LNCAP (cell line): ENCODE results near the gene RIMOC1.

ENCODE experiments used
- TF ChIP-seq, protein P1 (sequence below): fragments of 450-650 bp; IDR thresholded peaks from 2 replicates; pipeline ENCODE4 v1.5.1; 2017; ENCODE audit warnings: mild to moderate bottlenecking

Gene RIMOC1

DNA sequence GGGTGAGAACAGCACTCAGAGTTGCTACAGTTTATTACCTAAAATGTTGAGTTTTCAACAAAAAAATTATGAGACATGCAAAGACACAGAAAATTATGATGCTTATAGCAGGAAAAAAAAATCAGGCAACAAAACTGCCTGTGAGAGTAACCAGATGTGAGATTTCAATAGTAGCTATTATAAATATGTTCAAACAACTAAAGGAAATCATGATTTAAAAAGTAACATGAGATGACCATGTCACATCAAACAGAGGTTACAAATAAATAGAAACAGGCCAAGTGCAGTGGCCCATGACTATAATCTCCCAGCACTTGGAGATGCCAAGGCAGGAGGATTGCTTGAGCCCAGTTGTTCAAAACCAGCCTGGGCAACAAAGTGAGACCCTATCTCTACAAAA is 12.1 kb upstream of the RIMOC1 start:
- TF ChIP-seq, protein P1, sequence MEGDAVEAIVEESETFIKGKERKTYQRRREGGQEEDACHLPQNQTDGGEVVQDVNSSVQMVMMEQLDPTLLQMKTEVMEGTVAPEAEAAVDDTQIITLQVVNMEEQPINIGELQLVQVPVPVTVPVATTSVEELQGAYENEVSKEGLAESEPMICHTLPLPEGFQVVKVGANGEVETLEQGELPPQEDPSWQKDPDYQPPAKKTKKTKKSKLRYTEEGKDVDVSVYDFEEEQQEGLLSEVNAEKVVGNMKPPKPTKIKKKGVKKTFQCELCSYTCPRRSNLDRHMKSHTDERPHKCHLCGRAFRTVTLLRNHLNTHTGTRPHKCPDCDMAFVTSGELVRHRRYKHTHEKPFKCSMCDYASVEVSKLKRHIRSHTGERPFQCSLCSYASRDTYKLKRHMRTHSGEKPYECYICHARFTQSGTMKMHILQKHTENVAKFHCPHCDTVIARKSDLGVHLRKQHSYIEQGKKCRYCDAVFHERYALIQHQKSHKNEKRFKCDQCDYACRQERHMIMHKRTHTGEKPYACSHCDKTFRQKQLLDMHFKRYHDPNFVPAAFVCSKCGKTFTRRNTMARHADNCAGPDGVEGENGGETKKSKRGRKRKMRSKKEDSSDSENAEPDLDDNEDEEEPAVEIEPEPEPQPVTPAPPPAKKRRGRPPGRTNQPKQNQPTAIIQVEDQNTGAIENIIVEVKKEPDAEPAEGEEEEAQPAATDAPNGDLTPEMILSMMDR: no peak

DNA sequence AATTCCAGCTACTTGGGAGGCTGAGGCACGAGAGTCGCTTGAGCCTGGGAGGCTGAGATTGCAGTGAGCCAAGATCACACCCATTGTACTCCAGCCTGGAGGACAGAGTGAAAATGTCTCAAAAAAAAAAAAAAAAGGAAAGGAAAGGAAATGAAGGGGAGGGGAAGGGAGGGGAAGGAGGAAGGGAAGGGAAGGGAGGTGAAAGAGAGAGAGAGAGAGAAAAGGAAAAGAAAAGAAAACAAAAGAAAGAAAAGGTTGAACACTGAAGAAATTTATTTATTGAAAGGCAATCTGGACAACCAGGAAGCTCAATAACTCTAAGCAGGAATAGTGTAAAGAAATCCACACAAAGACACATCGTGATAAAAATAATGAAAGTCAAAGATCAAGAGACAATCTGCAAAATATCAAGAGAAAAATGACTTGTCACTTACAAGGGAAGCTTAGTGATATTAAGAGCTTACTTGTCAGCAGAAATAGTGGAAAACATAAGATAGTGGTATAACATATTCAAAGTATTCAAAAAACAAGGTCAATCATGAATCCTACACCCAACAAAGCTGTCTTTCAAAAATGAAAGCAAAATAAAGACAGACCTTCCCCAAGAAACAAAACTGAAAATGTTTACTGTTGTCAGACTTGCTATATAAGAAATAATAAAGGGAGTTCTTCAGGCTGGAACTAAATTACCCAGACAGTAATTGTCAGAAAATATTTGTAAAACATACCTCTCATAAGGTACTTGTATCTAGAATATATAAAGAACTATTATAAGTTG is 10.9 kb upstream of the RIMOC1 start:
- TF ChIP-seq, protein P1: no peak

DNA sequence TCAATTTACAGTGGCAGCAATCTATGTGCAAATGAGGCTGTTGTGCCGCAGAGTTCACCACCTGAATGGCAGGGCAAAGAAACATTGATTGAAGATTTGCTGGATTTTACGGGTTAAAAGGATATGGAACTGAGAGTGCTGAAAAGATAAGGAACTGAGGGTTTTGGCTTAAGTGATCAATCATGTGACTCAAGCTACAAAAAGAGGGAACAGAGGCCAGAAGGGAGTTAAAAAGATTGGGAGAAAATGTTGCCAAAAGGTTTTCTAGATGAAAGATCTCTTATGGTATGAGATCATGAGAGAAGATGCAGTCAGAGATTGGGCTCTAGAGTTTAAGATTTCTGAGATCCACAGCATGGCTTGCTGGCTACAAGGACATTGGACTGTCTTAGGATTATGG is 7.9 kb upstream of the RIMOC1 start:
- TF ChIP-seq, protein P1: no peak

DNA sequence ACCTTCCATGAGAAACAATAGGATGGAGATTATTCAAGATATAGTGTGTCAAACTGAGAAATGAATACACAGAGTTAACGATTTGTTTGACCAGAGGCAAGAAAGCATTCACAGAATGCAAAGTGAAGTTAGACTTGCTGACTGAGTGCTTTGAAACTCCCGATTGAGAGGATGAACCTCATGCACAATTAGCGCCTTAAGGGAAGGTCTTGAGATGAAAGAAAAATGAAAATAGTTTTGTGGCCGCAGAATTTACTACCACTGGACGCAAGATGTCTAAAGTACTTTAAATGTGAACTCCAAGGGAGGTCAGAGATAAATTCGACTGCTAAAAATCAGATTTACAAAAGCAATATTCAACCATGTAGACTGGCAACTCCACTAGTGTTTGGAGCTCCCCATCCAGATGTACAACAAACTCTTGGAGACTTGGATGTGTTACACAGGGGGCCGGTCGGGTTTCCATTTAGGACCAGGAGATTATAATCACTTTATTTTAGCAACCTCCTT is 707 bp upstream of the RIMOC1 start:
- TF ChIP-seq, protein P1: no peak

DNA sequence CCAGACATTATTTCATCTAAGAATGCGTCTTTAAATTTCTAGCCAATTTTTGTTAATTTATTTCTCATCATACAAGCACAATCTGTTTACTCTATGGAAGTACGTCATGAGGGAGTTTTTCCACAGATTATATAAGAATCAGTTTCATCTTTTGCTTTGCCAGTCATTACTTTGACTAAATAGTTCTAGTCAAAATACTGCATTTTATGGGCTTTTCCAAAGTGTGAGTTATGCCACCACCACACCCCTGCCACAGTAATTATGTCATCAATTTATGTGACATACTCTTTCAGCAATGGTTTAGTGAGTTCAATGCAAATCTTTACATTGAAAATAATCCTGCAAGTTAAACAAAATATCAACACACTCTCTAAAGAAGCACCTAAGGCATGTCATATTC is 2.0 kb downstream of the RIMOC1 start:
- TF ChIP-seq, protein P1: no peak

DNA sequence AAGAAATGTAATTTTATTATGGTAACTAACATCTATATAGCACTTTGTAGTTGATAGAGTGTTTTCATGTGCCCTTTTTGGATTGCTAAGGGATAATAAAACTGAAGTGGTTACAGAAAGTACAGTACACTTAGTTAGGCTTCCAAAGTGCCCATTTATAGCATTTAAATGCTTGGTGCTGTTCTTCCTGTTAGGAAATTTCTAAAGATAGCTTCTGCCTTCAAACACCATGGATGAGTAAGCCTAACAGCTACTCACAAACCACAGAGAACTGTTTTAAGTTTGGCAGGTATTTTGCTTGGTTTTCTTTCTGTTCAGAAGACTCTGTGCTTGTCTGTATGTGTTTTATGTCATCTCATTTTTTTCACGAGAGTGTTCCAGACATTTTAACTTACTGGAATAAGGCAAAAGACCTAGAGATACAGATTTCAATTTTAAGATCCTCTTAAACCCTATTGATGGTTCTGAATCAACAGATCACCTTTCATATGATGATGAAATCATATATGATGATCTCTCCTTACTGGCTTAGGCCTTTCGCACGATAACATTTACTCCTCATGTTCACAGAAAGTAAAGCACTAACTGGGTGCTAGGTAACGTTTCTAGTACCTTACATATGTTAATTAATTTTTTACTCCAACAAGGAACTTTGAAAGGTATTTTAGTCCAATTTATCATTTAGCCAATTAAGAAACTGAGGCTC is 4.4 kb downstream of the RIMOC1 start:
- TF ChIP-seq, protein P1: no peak

DNA sequence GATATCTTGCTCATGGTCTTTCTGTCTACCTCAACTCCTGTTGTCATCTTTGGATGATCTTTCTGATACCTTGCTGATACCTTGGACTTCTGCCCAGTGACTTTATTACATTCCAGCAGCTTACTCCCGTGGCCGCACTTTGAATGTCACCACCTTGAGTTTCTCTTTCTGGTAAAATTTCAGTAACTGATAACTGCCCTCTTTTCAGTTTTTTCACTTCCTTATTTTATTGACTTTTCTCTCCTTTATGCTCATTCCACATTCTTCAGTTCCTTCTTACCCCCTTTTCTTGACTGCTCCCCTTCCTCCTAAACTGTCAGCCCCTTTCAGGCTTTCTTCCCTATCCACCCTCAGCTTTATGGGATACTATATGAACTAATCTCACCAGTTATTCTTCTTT is 14.0 kb downstream of the RIMOC1 start:
- TF ChIP-seq, protein P1: no peak
